GM21576 (cell line): Measurements from ENCODE around the gene LLGL2.

Experiments
- ATAC-seq: cut with Tn5 transposase; IDR thresholded peaks from one replicate; pipeline ENCODE4 v1.9.1; 2021; ENCODE audit warnings: mild to moderate bottlenecking, moderate library complexity; ENCODE audit not compliant: unreplicated experiment

The LLGL2 gene

DNA sequence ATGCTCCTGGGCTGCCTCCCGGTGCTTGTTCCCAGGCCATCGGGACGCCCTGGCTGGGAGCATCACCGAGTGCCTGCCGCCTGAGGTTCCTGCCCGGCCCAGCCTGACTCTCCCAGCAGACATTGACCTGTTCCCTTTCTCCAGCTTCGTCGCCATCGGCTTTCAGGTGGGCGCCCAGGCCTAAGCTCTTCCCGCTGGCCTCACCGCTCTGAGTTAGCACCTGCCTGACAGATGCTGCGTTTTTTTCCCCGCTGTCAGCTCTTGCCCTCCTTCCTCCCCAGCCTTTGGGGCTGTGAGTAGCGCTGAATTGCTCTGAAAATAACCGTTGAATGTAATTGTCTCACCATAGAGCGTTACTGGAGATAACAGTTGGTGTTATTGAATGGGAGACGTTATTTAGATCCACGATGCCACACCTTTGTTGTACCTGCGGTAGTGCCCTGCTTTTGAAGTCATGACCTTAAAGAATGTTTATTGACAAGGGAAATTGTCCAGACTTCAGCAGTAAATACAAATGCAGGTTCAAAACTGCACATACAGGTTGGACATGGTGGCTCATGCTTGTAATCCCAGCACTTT lies 86.4 kb downstream of the LLGL2 start:
- ATAC-seq = no peak

DNA sequence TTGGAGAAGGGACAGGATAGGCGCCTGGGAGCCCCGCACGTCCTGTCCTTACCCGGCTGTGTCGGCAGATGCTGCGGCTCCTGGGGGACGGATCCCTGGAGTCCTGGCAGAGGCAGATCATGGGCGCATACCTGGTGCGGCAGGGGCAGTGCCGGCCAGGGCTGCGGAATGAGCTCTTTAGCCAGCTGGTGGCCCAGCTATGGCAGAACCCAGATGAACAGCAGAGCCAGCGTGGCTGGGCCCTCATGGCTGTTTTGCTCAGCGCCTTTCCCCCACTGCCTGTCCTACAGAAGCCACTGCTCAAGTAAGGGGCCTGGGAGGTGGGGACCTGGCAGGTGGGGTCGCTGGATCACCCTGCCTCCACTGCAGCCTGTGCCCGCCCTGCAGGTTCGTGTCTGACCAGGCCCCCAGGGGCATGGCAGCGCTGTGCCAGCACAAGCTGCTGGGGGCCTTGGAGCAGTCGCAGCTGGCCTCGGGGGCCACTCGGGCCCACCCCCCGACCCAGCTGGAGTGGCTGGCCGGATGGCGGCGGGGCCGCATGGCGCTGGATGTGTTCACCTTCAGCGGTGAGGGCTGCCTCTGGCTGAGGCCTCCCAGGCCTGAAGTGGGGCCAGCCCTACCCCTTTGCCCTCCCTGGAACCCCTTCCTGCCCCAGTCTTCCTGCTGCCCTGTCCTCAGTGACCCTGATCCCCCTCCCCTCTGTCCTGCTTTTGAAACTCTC lies 87.6 kb downstream of the LLGL2 start:
- no peak for ATAC-seq

DNA sequence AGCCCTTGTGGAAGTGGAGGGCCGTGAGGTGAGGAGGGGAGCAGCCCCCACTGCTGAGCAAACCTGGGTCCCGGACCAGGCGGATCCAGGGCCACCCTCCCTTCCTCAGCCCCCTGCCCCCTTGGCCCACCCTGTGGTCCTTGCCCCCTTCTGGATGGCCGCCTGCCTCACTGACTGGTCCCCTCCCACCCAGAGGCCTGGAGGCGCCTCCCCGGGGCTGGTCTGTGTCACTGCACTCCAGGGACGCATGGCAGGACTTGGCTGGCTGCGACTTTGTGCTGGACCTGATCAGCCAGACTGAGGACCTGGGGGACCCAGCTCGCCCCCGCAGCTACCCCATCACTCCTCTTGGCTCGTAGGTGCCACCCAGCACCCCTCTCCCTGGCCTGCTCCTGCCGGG lies 88.5 kb downstream of the LLGL2 start:
- no peak for ATAC-seq

DNA sequence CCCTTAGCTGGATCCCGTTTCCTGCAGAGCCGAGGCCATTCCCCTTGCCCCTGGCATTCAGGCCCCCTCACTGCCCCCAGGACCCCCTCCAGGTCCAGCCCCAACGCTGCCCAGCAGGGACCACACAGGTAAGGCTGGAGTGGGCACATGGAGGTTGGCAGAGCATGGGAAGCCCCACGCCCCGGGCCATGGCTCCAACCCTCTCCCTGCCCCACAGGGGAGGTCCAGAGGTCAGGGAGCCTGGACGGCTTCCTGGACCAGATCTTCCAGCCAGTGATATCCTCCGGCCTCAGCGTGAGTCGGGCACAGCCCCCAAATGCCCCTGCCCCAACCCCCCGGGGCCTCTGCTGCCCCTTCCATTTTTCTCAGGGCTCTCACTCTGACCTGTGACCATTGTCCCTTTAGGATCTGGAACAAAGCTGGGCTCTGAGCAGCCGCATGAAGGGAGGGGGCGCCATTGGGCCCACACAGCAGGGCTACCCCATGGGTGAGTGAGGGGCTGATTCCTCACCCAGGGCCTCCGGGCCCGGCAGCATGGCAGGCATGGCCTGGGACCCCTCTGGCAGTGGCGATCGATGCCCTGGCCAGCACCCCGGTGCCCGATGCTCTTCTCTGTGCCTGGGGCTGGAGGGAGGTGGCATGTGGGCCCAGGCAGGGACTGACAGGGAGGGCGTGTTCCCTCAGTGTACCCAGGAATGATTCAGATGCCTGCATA lies 89.2 kb downstream of the LLGL2 start:
- ATAC-seq = no peak

DNA sequence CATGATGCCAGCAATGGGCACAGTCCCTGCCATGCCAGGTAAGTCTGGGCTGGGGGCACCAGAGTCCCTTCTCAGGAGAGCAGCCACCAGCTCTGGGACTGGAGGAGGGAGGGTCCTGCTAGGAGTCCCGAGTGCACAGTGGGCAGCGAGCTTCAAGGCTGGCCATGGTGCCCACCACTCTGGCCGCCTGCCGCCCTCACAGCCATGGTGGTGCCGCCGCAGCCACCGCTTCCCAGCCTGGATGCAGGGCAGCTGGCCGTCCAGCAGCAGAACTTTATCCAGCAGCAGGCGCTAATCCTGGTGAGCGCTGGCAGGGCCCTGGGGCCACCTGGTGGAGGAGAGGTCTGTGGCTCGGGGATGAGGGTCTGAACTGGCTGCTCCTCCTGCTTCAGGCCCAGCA lies 89.8 kb downstream of the LLGL2 start:
- ATAC-seq = no peak

DNA sequence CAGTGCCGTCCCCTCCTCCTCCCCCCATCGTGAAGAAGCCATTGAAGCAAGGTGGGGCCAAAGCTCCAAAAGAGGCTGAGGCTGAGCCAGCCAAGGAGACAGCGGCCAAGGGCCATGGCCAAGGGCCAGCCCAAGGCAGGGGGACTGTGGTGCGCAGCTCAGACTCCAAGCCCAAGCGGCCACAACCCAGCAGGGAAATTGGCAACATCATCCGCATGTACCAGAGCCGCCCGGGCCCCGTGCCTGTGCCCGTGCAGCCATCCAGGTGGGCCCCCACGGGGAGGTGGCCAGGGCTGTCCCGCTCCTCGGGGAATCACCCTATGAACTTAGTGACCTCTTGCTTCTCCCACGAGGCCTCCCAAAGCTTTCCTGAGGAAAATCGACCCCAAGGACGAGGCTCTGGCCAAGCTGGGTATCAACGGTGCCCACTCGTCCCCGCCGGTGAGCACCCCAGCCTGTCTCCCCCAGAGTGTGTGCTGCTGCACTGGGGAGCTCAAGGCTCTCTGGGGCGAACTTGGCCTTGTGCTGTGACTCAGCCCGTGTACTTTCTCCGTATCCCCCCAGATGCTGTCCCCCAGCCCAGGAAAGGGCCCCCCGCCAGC lies 91.1 kb downstream of the LLGL2 start:
- ATAC-seq = no peak

DNA sequence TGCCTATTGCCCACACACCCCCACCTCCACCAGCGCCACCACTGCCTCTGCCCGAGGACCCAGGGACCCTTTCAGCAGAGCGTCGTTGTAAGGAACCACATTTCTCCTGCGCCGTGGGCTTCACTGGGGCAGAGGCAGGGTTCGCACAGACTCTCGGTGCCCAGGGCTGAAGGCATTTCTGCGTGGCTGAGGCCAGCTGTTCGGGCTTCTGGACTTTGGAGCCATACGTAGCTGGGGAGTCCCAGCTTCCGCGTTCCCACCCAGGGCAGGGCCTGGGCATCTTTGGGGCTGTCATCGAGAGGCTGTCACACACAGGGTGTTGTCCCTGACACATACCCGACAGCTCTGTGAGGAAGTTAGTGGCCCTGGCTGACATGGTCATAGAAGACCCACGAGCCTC lies 91.7 kb downstream of the LLGL2 start:
- ATAC-seq = no peak

DNA sequence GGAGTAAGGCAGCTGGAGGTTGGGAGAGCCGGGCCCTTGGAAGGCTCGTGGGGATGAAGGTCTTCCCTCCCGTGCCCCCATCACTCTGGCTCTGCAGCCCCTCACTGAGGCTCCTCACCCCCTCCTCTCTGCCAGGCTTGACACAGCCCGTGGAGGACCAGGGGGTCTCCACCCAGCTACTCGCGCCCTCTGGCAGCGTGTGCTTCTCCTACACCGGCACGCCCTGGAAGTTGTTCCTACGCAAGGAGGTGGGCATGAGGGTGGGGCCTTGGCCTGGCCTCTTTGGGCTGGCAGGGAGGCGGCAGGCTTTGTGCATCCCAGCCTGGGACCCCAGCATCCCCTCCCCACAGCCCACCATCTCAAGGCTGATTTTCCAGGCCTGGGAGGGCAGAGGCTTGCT lies 92.2 kb downstream of the LLGL2 start:
- no peak for ATAC-seq

DNA sequence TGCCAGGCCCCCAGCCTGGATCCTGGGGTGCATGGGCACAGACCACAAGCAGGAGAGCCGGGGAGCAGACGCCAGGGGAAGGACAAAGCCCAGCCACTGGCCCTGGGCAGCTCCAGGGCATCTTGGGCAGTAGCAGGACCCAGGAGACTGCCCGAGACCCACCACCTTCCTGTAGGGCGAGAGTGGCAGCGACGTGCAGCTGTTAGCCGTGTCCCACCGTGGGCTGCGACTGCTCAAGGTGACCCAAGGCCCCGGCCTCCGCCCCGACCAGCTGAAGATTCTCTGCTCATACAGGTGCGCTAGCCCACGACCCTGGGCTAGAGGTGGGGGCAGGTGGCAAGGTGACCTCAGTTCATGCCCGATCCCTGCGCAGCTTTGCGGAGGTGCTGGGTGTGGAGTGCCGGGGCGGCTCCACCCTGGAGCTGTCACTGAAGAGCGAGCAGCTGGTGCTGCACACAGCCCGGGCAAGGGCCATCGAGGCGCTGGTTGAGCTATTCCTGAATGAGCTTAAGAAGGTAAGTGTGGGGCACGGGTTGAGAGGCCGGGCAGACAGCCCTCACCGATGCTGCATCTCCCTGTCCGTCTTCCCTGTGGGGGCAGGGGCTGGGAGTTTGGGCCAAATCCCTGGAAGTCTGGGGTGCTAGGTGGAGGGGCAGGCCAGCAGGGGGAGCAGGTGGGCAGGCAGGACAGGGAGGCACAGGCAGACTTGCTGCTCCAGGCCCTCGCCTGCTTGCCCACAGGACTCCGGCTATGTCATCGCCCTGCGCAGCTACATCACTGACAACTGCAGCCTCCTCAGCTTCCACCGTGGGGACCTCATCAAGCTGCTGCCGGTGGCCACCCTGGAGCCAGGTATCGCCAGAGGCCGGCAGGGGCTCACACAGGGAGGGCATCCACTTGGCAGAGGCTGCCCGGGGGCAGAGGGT lies 94.3 kb downstream of the LLGL2 start:
- no peak for ATAC-seq

DNA sequence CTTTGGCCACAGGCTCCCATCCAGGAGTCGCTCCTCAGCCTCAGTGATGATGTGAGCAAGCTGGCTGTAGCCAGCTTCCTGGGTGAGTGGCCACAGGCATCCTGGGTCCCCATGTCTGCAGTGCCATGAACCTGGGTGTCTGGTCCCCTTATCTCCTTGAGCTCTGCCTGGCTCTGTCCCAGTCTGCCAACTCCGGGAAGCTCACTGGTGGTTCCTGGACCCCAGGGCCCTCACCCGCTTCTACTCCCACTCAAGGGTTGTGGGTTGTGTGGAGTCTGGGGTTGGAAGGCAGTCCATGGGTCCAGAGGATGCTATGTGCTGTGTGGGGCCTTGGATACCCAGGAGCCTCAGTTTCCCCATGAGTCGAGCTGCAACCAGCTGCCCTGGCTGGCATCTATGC lies 96.0 kb downstream of the LLGL2 start:
- no peak for ATAC-seq

DNA sequence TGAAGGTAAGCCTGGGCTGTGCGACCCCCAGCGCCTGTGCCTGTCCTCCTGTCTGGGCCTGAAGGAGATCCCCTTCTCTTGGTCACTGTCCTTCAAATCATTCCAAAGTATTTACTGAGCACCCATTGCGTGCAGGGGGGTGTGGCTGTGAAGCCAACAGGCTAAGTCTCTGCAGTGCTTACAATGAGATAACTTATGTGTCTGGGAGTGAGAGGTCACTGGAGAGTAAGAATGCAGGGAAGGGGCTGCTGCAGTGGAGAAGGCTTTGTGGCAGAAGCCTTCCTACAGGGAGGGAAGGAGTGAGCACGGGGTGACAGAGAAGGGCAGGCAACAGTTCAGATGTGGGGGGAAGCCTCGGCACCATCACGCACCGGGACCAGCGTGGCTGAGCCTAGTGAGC lies 96.6 kb downstream of the LLGL2 start:
- no peak for ATAC-seq

DNA sequence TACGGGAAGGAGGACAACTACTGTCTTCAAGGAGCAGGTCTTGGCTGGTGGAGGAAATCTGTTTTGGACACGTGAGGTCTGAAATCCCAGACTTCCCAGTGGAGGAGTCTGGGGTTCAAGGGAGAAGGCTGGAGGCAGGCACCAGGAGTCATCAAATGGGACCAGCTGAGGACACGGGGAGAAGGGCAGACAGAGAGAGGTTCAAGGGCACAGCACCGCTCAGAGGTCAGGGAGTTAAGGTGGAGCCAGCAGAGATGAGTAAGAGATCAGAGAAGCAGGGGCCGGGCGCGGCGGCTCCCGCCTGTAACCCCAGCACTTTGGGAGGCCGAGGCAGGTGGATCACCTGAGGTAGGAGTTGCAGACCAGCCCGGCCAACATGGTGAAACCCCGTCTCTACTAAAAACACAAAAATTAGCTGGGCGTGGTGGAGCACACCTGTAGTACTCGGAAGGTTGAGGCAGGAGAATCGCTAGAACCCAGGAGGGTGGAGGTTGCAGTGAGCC lies 97.3 kb downstream of the LLGL2 start:
- ATAC-seq = no peak

DNA sequence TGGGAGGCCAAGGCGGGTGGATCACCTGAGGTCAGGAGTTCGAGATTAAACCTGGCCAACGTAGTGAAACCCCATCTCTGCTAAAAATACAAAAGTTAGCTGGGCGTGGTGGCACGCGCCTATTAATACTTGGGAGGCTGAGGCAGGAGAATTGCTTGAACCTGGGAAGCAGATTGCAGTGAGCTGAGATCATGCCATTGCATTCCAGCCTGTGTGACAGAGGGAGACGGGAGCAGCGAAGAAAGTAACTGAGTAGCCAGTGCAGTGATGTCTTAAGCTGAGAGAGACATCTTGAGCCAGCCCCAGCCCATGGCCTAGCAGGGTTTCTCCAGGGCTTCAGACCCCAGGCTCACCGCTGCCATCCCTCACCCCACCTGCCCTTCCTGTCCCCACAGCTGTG lies 97.9 kb downstream of the LLGL2 start:
- ATAC-seq = no peak

DNA sequence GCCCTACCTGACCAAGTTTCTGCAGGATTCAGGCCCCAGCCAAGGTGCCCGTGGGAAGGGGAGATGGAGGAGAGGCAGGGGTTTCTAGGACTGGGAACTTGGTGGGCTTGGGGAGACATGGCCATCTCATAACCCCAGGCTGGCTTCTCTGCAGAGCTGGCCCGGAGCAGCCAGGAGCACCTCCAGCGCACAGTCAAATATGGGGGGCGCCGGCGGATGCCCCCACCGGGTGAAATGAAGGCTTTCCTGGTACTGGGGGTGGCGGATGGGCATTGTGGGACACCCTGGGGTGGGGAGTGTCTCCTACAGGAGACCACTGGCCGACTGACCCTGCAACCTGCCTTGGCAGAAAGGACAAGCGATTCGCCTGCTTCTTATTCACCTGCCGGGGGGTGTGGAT lies 98.5 kb downstream of the LLGL2 start:
- no peak for ATAC-seq
